Osteocyte (in vitro differentiated cells): ENCODE measurements around the gene SART3. TPM values are rescaled to one million over a fixed set of nuclear protein-coding genes. Genes with fewer than 3 reads are reported as not detected.
A peak's percentile ranks its signal among the peaks of the same experiment; 100 is the strongest.
"Not testable (repeated sequence)": the region's sequence is repeated elsewhere in the genome, so short reads cannot be mapped to it uniquely, and the experiment has no call there.

Source experiments
- DNase-seq: peaks from one replicate; pipeline ENCODE4 v3.0.0; 2021; ENCODE audit warnings: mixed read lengths; ENCODE audit not compliant: unreplicated experiment; ENCODE audit errors: extremely low spot score
- H3K27ac Mint-ChIP-seq: one replicate; pipeline ENCODE4 v1.8.0; 2021; ENCODE audit warnings: mild to moderate bottlenecking, mixed read lengths; ENCODE audit not compliant: unreplicated experiment
- H3K27me3 Mint-ChIP-seq: one replicate; pipeline ENCODE4 v1.8.0; 2021; ENCODE audit warnings: mixed read lengths; ENCODE audit not compliant: unreplicated experiment
- H3K36me3 Mint-ChIP-seq: one replicate; pipeline ENCODE4 v1.8.0; 2021; ENCODE audit warnings: mixed read lengths; ENCODE audit not compliant: unreplicated experiment
- H3K4me1 Mint-ChIP-seq: one replicate; pipeline ENCODE4 v1.8.0; 2021; ENCODE audit warnings: mixed read lengths; ENCODE audit not compliant: unreplicated experiment
- H3K4me3 Mint-ChIP-seq: one replicate; pipeline ENCODE4 v1.8.0; 2021; ENCODE audit warnings: mild to moderate bottlenecking, moderate library complexity, mixed read lengths; ENCODE audit not compliant: unreplicated experiment
- H3K9me3 Mint-ChIP-seq: one replicate; pipeline ENCODE4 v1.8.0; 2021; ENCODE audit warnings: mixed read lengths; ENCODE audit not compliant: unreplicated experiment
- CTCF ChIP-seq: fragments of 200-600 bp; sonication (generic); IDR thresholded peaks from 2 replicates; pipeline ENCODE4 v1.5.0; 2021; ENCODE audit warnings: antibody characterized with exemption, mild to moderate bottlenecking, moderate library complexity
- total RNA-seq: library from RNA; stranded (reverse); gene quantifications from 2 replicates; pipeline ENCODE4 v1.2.1, GENCODE V29; 2021

Gene SART3
- total RNA-seq, 1 donor from 2014 or later, result 47.2 TPM

DNA sequence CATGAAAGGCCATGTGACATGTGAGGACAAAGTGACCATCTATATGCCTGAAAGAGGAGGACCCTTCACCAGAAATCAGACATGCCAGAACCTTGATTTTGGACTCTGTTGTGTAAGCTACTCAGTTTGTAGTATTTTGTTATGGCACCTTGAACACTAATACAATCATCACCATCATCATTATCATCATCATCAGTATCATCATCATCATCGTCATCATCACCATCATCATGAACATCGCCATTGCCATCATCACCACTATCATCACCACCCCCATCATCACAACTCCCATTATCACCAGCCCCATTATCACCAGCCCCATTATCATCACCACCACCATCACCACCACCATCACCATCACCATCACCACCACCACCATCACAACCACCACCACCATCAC, 17.3 kb upstream of the SART3 start:
- DNase-seq, result no peak
- peak overlapping the region; percentile 80 for H3K27ac Mint-ChIP-seq
- no peak for TF ChIP-seq CTCF
- no peaks in the 10 kb centered on the region for H3K9me3 Mint-ChIP-seq
- H3K27me3 Mint-ChIP-seq, result no peaks in the 10 kb centered on the region
- no peak overlapping the region for H3K4me3 Mint-ChIP-seq
- H3K36me3 Mint-ChIP-seq, result no peaks in the 10 kb centered on the region
- H3K4me1 Mint-ChIP-seq, result peaks cover 42% of the 10 kb centered on the region

GRCh38 chr12:108577458-108577857, 16.5 kb upstream of the SART3 start:
- Mint-ChIP-seq H3K27ac (peak overlapping the region; percentile 7), H3K9me3 (no peaks in the 10 kb centered on the region), H3K4me1 (peaks cover 36% of the 10 kb centered on the region), H3K36me3 (no peaks in the 10 kb centered on the region), H3K4me3 (no peak overlapping the region), H3K27me3 (no peaks in the 10 kb centered on the region)
- TF ChIP-seq CTCF, result no peak
- DNase-seq, result no peak

DNA sequence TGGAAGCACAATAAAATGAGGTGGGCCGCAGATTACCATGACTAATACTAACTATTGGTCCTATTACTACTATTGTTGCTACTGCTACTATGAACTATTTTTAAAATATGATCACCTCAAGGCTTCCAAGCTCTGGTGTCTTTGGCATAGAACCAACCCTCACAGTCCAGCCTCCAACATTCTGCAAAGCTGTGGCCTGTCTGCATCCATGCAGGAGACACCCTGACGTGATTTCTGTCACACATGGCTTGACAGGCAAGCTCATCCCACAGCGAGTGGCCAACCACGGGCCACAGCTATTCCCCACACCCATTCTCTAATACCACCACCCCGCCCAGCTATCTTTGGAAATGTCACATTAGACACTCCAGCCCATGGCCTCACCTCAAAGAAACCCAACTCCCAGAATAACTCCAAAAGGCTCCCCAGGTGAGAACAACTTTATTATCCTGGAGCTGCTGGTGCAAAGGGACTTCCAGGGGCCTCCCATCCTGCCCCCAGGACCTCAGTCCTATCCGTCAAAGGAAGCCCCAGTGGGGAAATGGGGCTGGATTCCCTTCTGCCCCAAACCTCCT, 15.8 kb upstream of the SART3 start:
- Mint-ChIP-seq H3K4me1 (peaks cover 36% of the 10 kb centered on the region), H3K27ac (peak overlapping the region; percentile 50), H3K27me3 (no peaks in the 10 kb centered on the region), H3K4me3 (no peak overlapping the region), H3K9me3 (no peaks in the 10 kb centered on the region), H3K36me3 (no peaks in the 10 kb centered on the region)
- TF ChIP-seq CTCF, result no peak
- no peak for DNase-seq

- H3K36me3 Mint-ChIP-seq, result no peaks in the 10 kb centered on the region
- DNase-seq, result peak; percentile 56
- H3K27me3 Mint-ChIP-seq, result no peaks in the 10 kb centered on the region
- no peak overlapping the region for H3K27ac Mint-ChIP-seq
- no peak overlapping the region for H3K4me3 Mint-ChIP-seq
- H3K4me1 Mint-ChIP-seq, result peaks cover 32% of the 10 kb centered on the region
- TF ChIP-seq CTCF, result no peak
- no peaks in the 10 kb centered on the region for H3K9me3 Mint-ChIP-seq
These were observed 14.4 kb upstream of the SART3 start for GRCh38 chr12:108575199-108575912.

DNA sequence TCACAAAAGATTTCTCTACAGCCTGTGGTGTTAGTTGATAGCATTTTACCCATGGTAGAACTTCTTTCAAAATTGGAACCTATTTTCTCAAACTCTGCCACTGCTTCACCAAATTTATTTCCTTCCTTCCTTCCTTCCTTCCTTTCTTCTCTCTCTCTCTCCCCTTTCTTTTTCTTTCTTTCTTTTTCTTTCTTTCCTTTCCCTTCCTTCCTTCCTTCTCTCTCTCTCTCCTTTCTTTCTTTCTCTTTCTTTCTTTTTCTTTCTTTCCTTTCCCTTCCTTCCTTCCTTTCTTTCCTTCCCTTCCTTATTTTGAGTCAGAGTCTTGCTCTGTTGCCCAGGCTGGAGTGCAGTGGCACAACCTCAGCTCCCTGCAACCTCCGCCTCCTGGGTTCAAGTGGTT, 13.3 kb upstream of the SART3 start:
- peaks cover 25% of the 10 kb centered on the region for H3K4me1 Mint-ChIP-seq

More for the DNA sequence above, 13.3 kb upstream of the SART3 start:
- not testable (repeated sequence) for H3K36me3 Mint-ChIP-seq, H3K9me3 Mint-ChIP-seq, DNase-seq, H3K27me3 Mint-ChIP-seq, H3K4me3 Mint-ChIP-seq, H3K27ac Mint-ChIP-seq
